Measurements from ENCODE around the gene ARPIN.

The ARPIN gene

DNA sequence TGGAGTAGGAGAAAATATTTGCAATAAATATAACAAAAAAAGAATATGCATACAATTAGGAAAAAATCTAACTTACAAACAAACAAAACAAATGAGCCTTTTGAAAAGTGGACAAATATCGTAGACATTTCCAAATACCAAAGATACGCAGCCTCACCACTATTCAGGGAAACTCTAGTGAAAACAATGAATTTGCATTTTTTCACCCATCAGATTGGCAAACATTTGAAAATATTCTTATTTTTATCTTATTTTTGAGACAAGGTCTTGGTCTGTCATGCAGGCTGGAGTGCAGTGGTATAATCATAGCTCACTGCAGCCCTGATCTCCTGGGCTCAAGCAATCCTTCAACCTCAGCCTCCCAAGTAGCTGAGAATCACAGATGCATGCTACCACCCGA lies 34.4 kb downstream of the ARPIN start:
- POLR2A ChIA-PET, result no interaction called here

DNA sequence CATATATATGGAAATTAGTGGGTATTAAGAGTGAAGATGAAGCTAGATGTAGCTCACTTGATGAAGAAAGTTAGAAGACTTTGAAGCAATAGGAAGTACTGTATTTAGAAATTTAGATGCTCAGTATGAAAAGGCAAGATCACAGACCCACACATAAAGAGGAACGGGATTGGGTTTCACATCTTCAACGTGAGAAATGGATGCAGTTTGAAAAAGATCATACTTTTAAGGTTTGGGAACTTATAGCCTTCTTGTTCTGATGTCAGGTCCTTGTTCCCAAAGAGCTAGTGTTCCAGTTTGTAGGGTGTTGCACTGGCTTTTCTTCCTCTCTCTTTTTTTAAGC lies 35.7 kb downstream of the ARPIN start:
- DNase-seq (ENCODE audit: extremely low spot score), result no peak
- POLR2A ChIA-PET, result interaction anchor here (1.0 kb wide), 1 partner anchor 11 kb away, joined by 3 read pairs; no protein-coding TSS in a partner anchor
- CTCF ChIA-PET, result interaction anchor here (0.6 to 3.7 kb wide), 5 partner anchors 11 to 168 kb away, joined by 3 to 22 read pairs (median 4); no protein-coding TSS in a partner anchor
- no peak for TF ChIP-seq LEF1 (IDR thresholded peaks at IDR 0.05; ENCODE audit: borderline replicate concordance)
- no peak for TF ChIP-seq NFRKB (IDR thresholded peaks at IDR 0.05)
- no peak for TF ChIP-seq ARNT (IDR thresholded peaks at IDR 0.05)
- no peak for TF ChIP-seq SP1 (IDR thresholded peaks at IDR 0.05)
- TF ChIP-seq FOXA1 (IDR thresholded peaks at IDR 0.05), result no peak

More for the DNA sequence above, 34.4 kb downstream of the ARPIN start:
- no peak for DNase-seq (ENCODE audit: extremely low spot score)
- CTCF ChIA-PET, result interaction anchor here (0.6 to 3.7 kb wide), 2 partner anchors 11 to 118 kb away, joined by 4 to 22 read pairs; no protein-coding TSS in a partner anchor
- TF ChIP-seq LEF1 (IDR thresholded peaks at IDR 0.05; ENCODE audit: borderline replicate concordance) (no peak), HDGF (IDR thresholded peaks at IDR 0.05; ENCODE audit: borderline replicate concordance) (no peak), L3MBTL2 (conservative IDR thresholded peaks at IDR 0.05) (no peak), NFRKB (IDR thresholded peaks at IDR 0.05) (no peak), BHLHE40 (IDR thresholded peaks at IDR 0.05; ENCODE audit: borderline replicate concordance) (no peak), FOXK2 (IDR thresholded peaks at IDR 0.05) (no peak), SUZ12 (IDR thresholded peaks at IDR 0.05) (no peak), PKNOX1 (IDR thresholded peaks at IDR 0.05) (no peak), ZNF384 (IDR thresholded peaks at IDR 0.05) (no peak), FOXA1 (IDR thresholded peaks at IDR 0.05) (no peak), ELF4 (IDR thresholded peaks at IDR 0.05) (no peak), FOXM1 (IDR thresholded peaks at IDR 0.05; ENCODE audit: borderline replicate concordance) (no peak), TARDBP (IDR thresholded peaks at IDR 0.05) (no peak), ARNT (IDR thresholded peaks at IDR 0.05) (no peak), SP1 (IDR thresholded peaks at IDR 0.05) (no peak), CTBP1 (IDR thresholded peaks at IDR 0.05; ENCODE audit: borderline replicate concordance) (no peak)

DNA sequence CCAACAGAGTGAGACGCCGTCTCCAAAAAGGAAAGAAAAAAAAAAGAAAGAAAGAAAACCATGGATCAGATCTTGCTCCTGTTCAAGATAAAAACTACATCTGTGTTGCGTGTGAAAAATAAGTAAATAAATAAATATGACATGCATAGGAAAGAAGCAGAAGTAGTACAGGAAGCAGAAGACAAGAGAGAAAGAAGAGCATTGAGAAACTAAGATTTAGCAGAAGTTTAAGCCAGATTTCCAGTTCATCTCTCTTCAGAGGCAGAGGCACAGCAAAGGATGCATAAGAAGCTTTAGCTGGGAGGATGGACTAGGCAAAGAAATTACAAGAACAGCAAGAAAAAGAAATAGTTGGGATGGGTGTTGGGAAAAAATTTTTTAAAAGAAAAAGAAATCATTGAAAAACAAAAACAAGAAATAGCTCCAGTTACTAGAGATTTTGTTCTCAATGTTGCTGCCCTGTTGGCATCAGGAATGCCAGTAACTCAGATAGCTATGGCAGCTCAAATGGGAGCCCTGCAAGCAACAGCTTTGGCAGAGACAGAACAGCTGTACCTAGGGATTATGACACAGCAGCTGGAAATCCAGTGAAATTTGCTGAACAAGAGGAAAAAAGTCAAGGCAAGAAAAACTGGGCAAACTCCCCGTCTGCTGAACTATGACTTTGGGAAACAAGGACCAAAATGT lies 36.2 kb downstream of the ARPIN start:
- ChIA-PET POLR2A (interaction anchor here (1.0 to 2.2 kb wide), 2 partner anchors 12 to 115 kb away, joined by 3 to 14 read pairs; no protein-coding TSS in a partner anchor), CTCF (interaction anchor here (0.6 to 3.7 kb wide), 6 partner anchors 9 to 169 kb away, joined by 3 to 22 read pairs (median 4); no protein-coding TSS in a partner anchor)
- no peak for DNase-seq (ENCODE audit: extremely low spot score)
- TF ChIP-seq ZNF384 (IDR thresholded peaks at IDR 0.05), result no peak
- TF ChIP-seq FOXM1 (IDR thresholded peaks at IDR 0.05; ENCODE audit: borderline replicate concordance), result no peak
- TF ChIP-seq HDGF (IDR thresholded peaks at IDR 0.05; ENCODE audit: borderline replicate concordance), result no peak
- no peak for TF ChIP-seq FOXK2 (IDR thresholded peaks at IDR 0.05)
- no peak for TF ChIP-seq L3MBTL2 (conservative IDR thresholded peaks at IDR 0.05)
- no peak for TF ChIP-seq PKNOX1 (IDR thresholded peaks at IDR 0.05)
- no peak for TF ChIP-seq FOXA1 (IDR thresholded peaks at IDR 0.05)
- TF ChIP-seq BHLHE40 (IDR thresholded peaks at IDR 0.05; ENCODE audit: borderline replicate concordance), result no peak
- TF ChIP-seq TARDBP (IDR thresholded peaks at IDR 0.05), result no peak
- TF ChIP-seq LEF1 (IDR thresholded peaks at IDR 0.05; ENCODE audit: borderline replicate concordance), result no peak
- no peak for TF ChIP-seq SP1 (IDR thresholded peaks at IDR 0.05)
- no peak for TF ChIP-seq CTBP1 (IDR thresholded peaks at IDR 0.05; ENCODE audit: borderline replicate concordance)
- TF ChIP-seq ELF4 (IDR thresholded peaks at IDR 0.05), result no peak
- no peak for TF ChIP-seq SUZ12 (IDR thresholded peaks at IDR 0.05)
- TF ChIP-seq NFRKB (IDR thresholded peaks at IDR 0.05), result no peak
- TF ChIP-seq ARNT (IDR thresholded peaks at IDR 0.05), result no peak

- no peak for DNase-seq (ENCODE audit: extremely low spot score)
- ChIA-PET CTCF (interaction anchor here (1.6 to 3.7 kb wide), 2 partner anchors 12 to 115 kb away, joined by 15 to 22 read pairs; no protein-coding TSS in a partner anchor), POLR2A (interaction anchor here (1.6 to 2.2 kb wide), 2 partner anchors 18 to 115 kb away, joined by 11 to 14 read pairs; partner anchors contain the start of gene AP3S2)
- TF ChIP-seq HDGF (IDR thresholded peaks at IDR 0.05; ENCODE audit: borderline replicate concordance), result no peak
- no peak for TF ChIP-seq L3MBTL2 (conservative IDR thresholded peaks at IDR 0.05)
- no peak for TF ChIP-seq TARDBP (IDR thresholded peaks at IDR 0.05)
- no peak for TF ChIP-seq ELF4 (IDR thresholded peaks at IDR 0.05)
- TF ChIP-seq BHLHE40 (IDR thresholded peaks at IDR 0.05; ENCODE audit: borderline replicate concordance), result no peak
- no peak for TF ChIP-seq ARNT (IDR thresholded peaks at IDR 0.05)
- TF ChIP-seq FOXK2 (IDR thresholded peaks at IDR 0.05), result no peak
- no peak for TF ChIP-seq FOXA1 (IDR thresholded peaks at IDR 0.05)
- no peak for TF ChIP-seq ZNF384 (IDR thresholded peaks at IDR 0.05)
- no peak for TF ChIP-seq NFRKB (IDR thresholded peaks at IDR 0.05)
- no peak for TF ChIP-seq CTBP1 (IDR thresholded peaks at IDR 0.05; ENCODE audit: borderline replicate concordance)
- TF ChIP-seq LEF1 (IDR thresholded peaks at IDR 0.05; ENCODE audit: borderline replicate concordance), result no peak
Measured at GRCh38 chr15:89875741-89876140, 37.0 kb downstream of the ARPIN start.

GRCh38 chr15:89874926-89875564 lies 37.7 kb downstream of the ARPIN start:
- TF ChIP-seq CTBP1 (IDR thresholded peaks at IDR 0.05; ENCODE audit: borderline replicate concordance) (no peak), TARDBP (IDR thresholded peaks at IDR 0.05) (no peak), L3MBTL2 (conservative IDR thresholded peaks at IDR 0.05) (no peak; the same call in 1 of the 2 replicates), ZNF384 (IDR thresholded peaks at IDR 0.05) (no peak), FOXK2 (IDR thresholded peaks at IDR 0.05) (no peak), NFRKB (IDR thresholded peaks at IDR 0.05) (no peak), SUZ12 (IDR thresholded peaks at IDR 0.05) (no peak), FOXM1 (IDR thresholded peaks at IDR 0.05; ENCODE audit: borderline replicate concordance) (no peak), ARNT (IDR thresholded peaks at IDR 0.05) (no peak)
- CTCF ChIA-PET, result interaction anchor here (0.7 to 2.1 kb wide), 40 partner anchors 8 to 229 kb away, joined by 3 to 66 read pairs (median 4); partner anchors contain the start of gene MESP2
- POLR2A ChIA-PET, result interaction anchor here (0.7 to 2.2 kb wide), 6 partner anchors 11 to 228 kb away, joined by 3 to 14 read pairs (median 4); partner anchors contain the start of genes AP3S2, ARPIN and MESP1
- DNase-seq (ENCODE audit: extremely low spot score), result peak; percentile 91
